Measurements from ENCODE around the gene SLC10A3. TPM values are rescaled to one million over a fixed set of nuclear protein-coding genes. Genes with fewer than 3 reads are reported as not detected.

SLC10A3 gene
- total RNA-seq, 1 donor from 2014 or later = 10.4 TPM

DNA sequence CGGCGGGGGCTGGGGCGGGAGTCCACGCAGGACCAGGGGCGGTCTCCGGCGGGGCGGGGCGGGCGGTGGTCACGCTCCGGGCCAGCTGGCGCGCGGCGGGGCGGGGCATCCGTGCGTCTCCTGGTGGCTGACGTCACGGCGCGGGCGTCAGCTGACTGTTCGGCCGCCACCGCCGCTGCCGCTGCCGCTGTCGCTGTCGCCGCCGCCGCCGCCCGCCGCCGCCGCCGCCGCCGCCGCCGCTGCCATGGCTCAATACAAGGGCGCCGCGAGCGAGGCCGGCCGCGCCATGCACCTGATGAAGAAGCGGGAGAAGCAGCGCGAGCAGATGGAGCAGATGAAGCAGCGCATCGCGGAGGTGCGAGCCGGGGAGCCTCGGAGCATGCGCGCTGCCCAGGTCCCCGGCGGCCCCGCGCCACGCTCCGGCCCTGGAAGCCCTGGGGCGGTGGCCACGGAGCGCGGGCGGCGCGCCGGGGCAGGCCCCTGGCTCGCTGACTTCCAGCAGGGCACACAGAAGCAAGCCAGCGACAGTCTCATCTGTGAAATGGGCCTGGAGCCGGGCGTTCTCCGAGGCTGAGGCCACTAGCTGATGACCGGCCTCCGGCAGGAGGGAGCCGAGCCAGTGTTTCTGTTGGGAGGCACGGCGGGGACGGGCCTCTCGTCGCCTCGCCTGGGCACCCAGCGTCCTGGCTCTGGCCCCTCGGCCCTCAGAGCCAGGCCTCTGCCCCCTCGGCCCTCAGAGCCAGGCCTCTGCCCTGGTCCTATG is 46.3 kb downstream of the SLC10A3 start, which contains the start of gene FAM50A:
TSS of gene FAM50A (plus strand) at position 150 of the 763 bp plus-strand sequence. CDS start at position 245, 95 bp downstream.
- Mint-ChIP-seq H3K36me3 (ENCODE audit: insufficient read depth) (peaks cover 9% of the 10 kb centered on the region), H3K9me3 (ENCODE audit: low read depth) (peaks cover 4% of the 10 kb centered on the region), H3K4me1 (ENCODE audit: low read depth) (no peaks in the 10 kb centered on the region), H3K27me3 (no peaks in the 10 kb centered on the region), H3K27ac (peak within 1 kb of the TSS; percentile 82), H3K4me3 (ENCODE audit: low read depth) (peak within 1 kb of the TSS; percentile 72)
- TF ChIP-seq, protein P1, sequence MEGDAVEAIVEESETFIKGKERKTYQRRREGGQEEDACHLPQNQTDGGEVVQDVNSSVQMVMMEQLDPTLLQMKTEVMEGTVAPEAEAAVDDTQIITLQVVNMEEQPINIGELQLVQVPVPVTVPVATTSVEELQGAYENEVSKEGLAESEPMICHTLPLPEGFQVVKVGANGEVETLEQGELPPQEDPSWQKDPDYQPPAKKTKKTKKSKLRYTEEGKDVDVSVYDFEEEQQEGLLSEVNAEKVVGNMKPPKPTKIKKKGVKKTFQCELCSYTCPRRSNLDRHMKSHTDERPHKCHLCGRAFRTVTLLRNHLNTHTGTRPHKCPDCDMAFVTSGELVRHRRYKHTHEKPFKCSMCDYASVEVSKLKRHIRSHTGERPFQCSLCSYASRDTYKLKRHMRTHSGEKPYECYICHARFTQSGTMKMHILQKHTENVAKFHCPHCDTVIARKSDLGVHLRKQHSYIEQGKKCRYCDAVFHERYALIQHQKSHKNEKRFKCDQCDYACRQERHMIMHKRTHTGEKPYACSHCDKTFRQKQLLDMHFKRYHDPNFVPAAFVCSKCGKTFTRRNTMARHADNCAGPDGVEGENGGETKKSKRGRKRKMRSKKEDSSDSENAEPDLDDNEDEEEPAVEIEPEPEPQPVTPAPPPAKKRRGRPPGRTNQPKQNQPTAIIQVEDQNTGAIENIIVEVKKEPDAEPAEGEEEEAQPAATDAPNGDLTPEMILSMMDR (IDR thresholded peaks at IDR 0.05; ENCODE audit: unreplicated experiment) = no peak
- peak; percentile 50 for DNase-seq (ENCODE audit: low spot score, unreplicated experiment)

DNA sequence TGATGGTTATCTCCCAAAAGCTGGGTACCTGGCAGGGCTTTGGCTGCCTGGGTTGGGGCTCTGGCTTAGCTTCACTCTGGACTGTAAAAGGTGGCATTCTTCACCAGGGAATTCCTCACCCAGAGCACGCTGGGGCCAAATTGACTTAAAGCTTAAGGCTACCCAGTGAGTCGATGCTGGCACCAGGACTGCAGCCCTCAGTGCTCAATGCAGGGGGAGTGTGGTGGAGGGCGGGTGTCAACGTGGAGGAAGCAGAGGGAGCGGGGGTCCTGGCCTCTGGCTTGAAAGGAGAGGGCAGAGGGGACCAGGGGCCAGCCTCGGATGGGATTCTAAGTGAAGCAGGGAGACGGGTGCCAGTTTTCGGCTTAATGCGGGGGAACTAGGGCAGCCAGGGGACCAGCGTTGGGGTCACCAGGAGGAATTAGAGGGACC is 46.9 kb downstream of the SLC10A3 start:
- DNase-seq (ENCODE audit: low spot score, unreplicated experiment) = no peak
- Mint-ChIP-seq H3K4me3 (ENCODE audit: low read depth) (peak overlapping the region; percentile 72), H3K27ac (peak overlapping the region; percentile 82), H3K9me3 (ENCODE audit: low read depth) (peaks cover 4% of the 10 kb centered on the region), H3K4me1 (ENCODE audit: low read depth) (no peaks in the 10 kb centered on the region), H3K36me3 (ENCODE audit: insufficient read depth) (peaks cover 8% of the 10 kb centered on the region), H3K27me3 (no peaks in the 10 kb centered on the region)
- TF ChIP-seq, protein P1 (IDR thresholded peaks at IDR 0.05; ENCODE audit: unreplicated experiment) = no peak

DNA sequence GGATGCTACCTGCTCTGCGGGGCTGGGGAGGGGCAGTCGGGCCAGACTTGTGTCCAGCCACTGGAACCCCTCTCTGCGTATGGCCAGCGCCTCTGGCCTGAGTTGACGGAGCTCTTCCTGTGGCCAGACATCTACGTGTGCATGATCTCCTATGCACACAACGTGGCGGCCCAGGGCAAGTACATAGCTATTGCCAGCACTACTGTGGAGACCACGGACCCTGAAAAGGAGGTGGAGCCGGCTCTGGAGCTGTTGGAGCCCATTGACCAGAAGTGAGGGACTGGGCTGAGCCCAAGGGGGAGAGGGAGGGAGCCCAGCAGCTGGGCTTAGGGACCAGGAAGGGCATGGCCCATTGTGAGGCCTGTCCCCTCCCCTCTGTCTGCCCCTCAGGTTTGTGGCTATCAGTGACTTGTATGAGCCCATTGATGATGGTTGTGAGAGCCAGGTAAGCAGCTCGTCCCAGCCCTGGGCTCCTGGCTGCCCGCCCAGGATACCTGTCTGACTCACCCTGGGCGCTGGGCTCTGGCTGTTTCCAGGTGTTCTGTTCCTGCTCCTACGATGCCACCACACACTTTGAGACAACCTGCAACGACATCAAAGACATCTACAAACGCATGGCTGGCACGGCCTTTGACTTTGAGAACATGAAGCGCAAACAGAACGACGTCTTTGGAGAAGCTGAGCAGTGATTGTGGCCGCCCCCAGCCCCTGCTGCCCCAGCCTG is 48.3 kb downstream of the SLC10A3 start:
- H3K36me3 Mint-ChIP-seq (ENCODE audit: insufficient read depth) = peaks cover 7% of the 10 kb centered on the region
- no peak for DNase-seq (ENCODE audit: low spot score, unreplicated experiment)
- H3K27ac Mint-ChIP-seq = no peak overlapping the region
- H3K4me3 Mint-ChIP-seq (ENCODE audit: low read depth) = no peak overlapping the region
- peaks cover 3% of the 10 kb centered on the region for H3K9me3 Mint-ChIP-seq (ENCODE audit: low read depth)
- peaks cover 4% of the 10 kb centered on the region for H3K4me1 Mint-ChIP-seq (ENCODE audit: low read depth)
- no peaks in the 10 kb centered on the region for H3K27me3 Mint-ChIP-seq
- TF ChIP-seq, protein P1 (IDR thresholded peaks at IDR 0.05; ENCODE audit: unreplicated experiment) = no peak

DNA sequence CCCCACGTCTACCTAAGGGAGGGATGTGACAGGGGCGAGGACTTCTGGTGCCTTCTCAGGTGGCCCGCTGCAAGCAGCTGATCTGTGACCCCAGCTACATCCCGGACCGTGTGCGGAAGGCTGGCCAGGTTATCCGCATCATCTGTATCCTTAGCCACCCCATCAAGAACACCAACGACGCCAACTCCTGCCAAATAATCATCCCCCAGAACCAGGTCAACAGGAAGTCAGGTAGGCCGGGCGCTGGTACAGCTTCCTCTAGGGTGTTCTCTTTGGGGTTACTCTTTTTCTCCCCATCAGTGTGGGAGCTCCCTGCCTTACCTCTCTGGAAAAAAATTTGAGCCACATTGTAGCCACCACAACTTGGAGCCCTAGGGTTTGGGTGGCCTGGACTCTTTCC is 48.9 kb downstream of the SLC10A3 start:
- no peak for DNase-seq (ENCODE audit: low spot score, unreplicated experiment)
- H3K36me3 Mint-ChIP-seq (ENCODE audit: insufficient read depth) = peaks cover 5% of the 10 kb centered on the region
- no peaks in the 10 kb centered on the region for H3K9me3 Mint-ChIP-seq (ENCODE audit: low read depth)
- no peak overlapping the region for H3K4me3 Mint-ChIP-seq (ENCODE audit: low read depth)
- peaks cover 4% of the 10 kb centered on the region for H3K4me1 Mint-ChIP-seq (ENCODE audit: low read depth)
- no peak overlapping the region for H3K27ac Mint-ChIP-seq
- H3K27me3 Mint-ChIP-seq = no peaks in the 10 kb centered on the region
- TF ChIP-seq, protein P1 (IDR thresholded peaks at IDR 0.05; ENCODE audit: unreplicated experiment) = no peak

DNA sequence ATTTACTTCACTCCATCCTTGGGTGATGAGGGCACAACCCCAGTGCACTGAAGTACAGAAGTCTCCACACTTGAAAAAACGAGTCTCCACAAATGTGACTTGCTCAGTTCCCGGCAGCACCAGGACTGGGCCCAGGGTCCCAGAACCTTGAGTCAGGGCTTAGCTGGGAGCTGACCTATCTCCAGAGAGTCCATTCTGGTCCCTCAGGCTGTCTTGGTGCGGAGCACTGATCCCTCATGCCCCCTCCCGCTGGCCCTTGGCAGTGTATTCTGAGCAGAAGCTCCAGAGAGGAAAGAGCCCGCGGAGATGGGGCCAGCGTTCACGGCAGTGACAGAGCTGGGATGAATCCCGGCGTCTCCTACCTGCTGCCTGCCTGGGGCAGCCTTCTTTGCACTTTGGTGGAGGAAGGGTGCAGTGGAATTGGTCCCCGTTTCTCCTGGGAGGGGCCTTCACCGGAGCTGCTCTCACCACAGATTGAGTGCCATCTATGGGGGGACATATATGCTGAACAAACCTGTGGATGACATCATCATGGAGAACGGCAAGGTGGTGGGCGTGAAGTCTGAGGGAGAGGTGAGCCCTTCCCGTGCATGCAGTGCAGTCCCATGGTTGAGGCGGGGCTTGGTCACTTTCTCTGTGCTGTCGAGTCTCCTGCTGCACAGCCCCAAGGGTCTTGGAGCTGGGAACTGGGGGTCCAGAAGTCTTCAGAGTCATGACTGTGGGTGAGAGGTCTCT is 49.6 kb downstream of the SLC10A3 start:
- Mint-ChIP-seq H3K36me3 (ENCODE audit: insufficient read depth) (peaks cover 3% of the 10 kb centered on the region), H3K4me3 (ENCODE audit: low read depth) (no peak overlapping the region), H3K27ac (no peak overlapping the region), H3K9me3 (ENCODE audit: low read depth) (no peaks in the 10 kb centered on the region), H3K4me1 (ENCODE audit: low read depth) (peaks cover 4% of the 10 kb centered on the region), H3K27me3 (no peaks in the 10 kb centered on the region)
- TF ChIP-seq, protein P1 (IDR thresholded peaks at IDR 0.05; ENCODE audit: unreplicated experiment) = no peak
- no peak for DNase-seq (ENCODE audit: low spot score, unreplicated experiment)

All from progenitor cell of endocrine pancreas (in vitro differentiated cells).